Endothelial cell of hepatic sinusoid (primary cell): Measurements from ENCODE around the gene FHIT.

ENCODE experiments used
- in situ Hi-C: cut with HindIII; loops from 2 replicates; pipeline ENCODE4 v1.10.0; 2017; ENCODE audit warnings: low sequenced_read_pairs

FHIT gene

GRCh38 chr3:60206206-60206605 is 1045.0 kb downstream of the FHIT start:
- in situ Hi-C loops = no loop called here

DNA sequence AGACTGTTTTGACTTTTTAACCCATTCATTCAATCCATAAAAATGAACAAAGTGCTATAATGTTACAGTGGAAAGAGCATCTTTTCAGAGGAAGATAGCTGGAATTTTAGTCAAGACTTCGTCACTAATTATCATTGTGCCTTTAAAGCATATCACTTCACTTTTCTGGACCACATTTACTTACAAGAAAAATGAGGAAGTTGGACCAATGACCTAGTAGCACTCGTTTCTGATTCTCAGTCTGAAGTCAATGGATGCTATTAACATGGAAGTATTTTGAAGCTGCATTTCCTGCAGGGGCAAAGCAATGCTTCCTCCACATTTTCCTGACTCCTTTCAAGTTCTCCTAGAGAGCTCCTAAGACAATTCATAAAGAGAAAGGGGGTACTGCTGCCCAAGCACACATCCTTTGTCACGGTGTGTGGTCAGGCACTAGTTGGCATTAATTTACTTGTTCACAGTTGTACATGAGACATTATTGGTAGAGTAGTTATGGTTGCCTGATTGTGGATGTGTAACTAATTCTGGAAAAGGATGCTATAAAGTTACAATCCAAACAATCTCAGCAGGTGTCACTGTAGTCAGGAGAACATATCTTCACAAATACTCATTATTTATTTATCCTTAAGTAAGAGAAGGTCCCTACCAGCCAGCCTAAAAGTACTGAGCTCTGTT is 1049.1 kb downstream of the FHIT start:
- in situ Hi-C loops = no loop called here

DNA sequence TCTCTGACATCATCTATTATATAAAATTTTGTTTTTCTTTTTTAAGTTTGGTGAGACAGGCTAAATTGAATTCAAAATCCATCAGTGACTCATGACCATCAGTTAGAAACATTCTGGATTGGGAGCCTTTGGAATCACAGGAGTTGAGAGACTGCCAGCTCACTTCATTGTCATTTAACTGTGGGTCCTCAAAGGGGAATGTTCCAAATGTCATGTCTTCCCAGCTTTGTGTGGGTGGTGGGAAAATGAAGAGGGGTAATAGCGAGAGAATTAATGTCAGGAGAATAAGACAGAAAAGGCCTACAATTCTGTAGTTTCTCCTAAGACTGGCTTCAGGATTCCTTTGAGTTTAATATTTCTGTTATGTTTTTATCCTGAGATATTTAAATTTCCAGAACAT is 1051.9 kb downstream of the FHIT start:
- in situ Hi-C loops = no loop called here

GRCh38 chr3:60198179-60198720 is 1053.0 kb downstream of the FHIT start:
- in situ Hi-C loops = no loop called here

DNA sequence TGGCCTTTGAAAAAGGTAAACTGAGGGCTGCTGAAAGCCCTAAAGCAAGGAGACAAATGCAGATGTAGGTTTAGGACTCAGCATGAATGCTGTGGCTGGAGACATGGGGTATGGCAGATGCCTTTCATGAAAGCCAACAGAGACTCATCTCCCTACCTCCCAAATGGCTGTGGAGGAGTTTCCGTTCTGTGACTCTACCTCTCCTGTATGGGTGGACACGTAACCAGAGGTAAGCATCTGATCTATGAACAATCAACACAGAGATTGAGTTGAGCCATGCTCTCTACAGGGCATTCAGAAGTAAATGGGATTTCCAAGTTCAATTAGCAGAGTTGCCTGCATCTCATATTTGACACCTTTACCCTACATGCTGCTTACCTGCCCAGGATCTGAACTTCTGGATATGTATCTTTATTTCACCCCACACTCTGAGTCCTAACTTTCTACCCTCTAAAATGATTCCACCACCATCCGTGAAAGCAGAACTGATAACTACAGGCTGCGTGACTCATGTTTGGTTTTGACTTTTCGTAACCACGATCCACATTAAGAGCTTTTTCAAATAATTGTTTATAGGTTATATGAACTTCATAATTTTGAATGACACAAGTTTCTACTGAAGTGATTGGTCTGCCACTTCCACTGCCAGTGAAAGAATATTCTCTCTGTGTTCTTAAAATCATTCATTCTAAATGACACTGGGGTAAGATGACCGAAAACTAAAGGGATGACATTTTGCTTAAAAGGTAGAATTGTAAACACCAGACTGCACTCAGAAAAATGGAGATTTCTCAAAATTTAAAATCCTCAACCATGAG is 1058.7 kb downstream of the FHIT start:
- in situ Hi-C loops = no loop called here

DNA sequence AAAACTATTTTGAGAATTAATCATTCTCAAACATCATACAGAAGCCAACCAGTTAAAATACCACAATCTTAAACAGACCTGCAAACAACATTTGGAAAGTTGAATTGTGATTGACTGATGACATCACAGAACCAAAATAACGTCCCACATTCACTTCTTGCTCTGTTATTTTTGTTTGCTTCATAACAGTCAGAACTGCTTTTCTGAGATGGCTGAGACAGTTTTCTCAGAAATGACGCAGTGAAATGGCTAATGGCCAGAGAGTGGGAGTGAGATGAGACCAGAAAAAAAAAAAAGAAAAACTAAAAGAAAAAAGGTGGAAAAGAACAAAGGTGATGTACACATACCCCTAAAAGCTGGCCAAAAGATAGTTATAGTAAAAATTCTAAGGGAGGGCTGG is 1061.2 kb downstream of the FHIT start:
- in situ Hi-C loops = no loop called here

DNA sequence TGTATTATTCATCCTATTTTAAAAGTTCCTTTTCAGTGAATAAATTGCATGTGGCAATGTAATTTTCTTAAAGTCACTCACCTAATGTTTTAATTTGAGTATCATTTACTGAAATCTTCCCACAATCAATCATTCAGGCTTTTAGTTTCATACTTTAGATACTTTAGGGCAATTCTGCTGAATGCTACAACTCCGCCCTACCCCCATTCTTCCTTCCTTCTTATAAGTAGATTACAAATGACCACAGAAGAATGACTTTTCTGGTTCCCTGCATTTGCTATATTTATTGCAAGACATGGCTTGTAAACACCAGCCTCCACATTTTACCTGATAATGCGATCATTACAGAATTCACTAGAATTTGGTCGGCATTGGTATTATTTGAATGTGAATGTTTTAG is 1061.9 kb downstream of the FHIT start:
- in situ Hi-C loops = no loop called here

GRCh38 chr3:60188803-60189202 is 1062.4 kb downstream of the FHIT start:
- in situ Hi-C loops = no loop called here

- in situ Hi-C loops = no loop called here
Observed at GRCh38 chr3:60187343-60187742, 1063.9 kb downstream of the FHIT start.

DNA sequence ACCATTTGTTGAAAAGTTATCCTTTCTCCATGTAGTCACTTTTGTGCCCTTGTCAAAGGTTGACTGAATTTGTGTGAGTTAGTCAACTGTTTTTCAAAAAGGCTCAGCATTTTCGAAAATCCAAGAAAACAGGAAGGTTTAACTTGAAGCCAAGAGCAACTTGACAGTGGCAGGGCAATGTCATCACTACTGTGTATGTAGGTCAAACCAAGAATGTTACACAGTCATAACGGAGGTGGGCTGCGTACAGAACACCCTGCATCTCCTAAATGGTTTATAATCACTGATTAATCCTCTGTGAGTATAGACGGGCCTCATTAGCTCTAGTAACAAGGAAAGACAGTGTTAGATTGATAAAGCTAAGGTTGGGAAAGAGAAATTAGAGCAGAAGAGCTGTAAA is 1064.9 kb downstream of the FHIT start:
- in situ Hi-C loops = no loop called here

DNA sequence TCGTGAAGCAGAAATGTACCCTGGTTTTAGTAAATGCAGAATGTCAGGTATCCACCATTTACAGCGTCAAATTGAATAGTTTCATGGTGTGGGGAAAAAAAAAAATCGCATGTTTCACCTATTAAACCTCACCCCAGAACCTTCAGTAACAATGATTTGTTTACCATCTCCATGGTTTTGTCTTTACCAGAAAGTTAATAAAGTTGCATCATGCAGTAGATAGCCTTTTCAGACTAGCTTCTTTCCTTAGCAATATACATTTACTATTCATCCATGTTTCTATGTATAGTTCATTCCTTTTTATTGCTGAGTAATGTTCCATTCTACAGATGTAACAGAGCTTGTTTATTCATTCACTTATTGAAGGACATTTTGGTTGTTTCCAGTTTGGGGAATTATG is 1066.1 kb downstream of the FHIT start:
- in situ Hi-C loops = no loop called here

- in situ Hi-C loops = no loop called here
Observed at GRCh38 chr3:60182697-60183096, 1068.6 kb downstream of the FHIT start.

- in situ Hi-C loops = no loop called here
Observed at GRCh38 chr3:60178931-60179653, 1072.2 kb downstream of the FHIT start.

- in situ Hi-C loops = no loop called here
Observed at GRCh38 chr3:60177726-60178125, 1073.5 kb downstream of the FHIT start.

DNA sequence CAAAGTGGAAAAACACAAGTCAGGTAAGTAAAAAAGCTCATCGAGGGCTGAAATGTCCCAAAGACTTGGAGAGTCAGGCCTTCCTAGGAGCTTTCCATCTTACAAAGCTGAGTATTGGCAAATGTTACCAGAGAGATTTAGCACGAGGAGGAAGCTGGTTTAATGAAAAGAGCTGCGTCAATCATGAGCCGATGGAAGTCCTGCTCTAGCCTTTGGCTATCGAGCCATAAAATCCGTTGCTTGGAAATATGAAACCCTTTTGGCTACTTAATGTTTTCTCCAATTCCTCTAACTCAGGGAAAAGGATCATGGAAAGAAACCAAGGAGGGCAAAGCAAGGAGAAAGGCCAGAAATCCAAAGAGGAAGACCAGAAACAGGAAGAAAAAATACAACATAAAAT is 1074.6 kb downstream of the FHIT start:
- in situ Hi-C loops = no loop called here

DNA sequence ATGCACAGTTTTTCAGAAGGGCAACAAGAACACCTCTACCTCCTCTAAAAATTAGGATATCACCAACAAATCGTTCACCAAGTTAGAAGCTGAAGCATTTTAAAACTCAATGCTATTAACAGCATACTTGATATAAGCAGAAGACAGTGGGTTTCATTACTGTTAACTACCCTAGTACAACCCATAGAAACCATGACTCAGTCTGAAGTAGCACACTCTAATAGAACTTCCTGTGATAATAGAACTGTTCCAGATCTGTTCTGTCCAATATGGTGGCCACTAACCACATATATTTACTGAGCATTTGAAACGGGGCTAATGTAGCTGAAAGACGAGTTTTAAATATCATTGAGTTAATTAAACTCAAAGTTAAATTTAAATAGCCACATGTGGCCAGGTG is 1075.6 kb downstream of the FHIT start:
- in situ Hi-C loops = no loop called here

DNA sequence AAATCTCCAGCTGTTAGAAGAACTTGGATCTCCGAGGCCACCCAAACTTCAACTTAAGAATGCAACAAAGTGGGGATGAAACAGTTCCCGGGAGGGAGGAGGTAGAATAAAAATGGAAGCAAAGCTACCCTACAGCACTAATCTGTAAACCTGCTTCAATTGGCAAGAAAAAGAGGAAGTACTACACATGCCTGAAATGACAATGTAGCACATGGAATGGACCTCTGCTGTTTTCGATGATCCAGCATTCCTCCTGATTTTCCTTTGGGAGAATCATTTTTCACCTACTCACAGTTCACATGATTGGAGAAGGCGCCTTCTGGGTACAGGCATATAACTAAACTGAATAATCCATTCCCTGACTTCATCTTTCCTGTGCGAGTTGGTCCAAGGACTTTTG is 1081.5 kb downstream of the FHIT start:
- in situ Hi-C loops = no loop called here

GRCh38 chr3:60167186-60167585 is 1084.1 kb downstream of the FHIT start:
- in situ Hi-C loops = no loop called here

DNA sequence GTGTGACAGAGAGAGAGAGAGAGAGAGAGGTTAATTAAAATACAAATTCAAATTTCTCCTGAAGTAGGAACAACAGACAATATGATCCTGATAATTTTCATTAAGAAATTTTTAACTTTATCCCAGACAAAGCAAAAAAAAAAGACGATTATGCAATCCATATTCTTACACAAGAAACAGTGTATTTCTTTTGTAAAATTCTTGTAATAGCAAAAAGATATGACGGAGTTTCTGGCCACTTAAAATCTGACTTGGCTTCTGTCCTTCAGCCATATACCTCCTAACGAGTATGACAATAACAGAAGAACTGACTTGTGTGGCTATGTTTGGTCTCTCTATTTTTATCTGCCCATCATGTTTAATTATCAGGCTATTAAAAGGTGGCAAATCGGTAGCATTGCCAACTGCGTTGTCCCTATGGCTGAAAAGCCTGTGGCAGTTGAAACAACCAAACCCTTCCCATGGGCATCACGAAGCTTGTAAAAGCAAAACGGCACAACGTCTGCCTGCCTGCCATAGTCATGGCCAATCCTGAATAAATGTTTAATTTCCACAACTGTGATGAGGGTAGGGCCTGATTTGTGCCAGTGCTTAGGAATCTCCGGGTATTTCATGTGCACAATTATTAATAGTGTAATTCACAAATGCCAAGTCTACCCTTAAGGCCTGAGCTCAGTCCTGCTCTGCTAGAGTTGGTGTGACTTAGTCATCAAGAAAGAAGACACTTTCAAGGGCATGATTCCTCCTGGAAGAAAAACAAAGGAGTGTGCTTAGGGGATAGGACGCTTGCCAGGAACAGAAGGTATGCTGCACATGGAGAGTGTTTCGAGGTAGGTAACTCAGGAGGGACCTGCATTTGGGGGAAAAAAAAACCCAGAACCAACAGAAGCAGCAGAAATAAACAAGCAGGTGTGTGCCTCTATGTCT is 1090.2 kb downstream of the FHIT start:
- in situ Hi-C loops = no loop called here

GRCh38 chr3:60160111-60160821 is 1091.0 kb downstream of the FHIT start:
- in situ Hi-C loops = no loop called here
